Subcutaneous abdominal adipose tissue (tissue), 5 donors: ENCODE results near the gene IRX4.
"Not testable (repeated sequence)": the region's sequence is repeated elsewhere in the genome, so short reads cannot be mapped to it uniquely, and the experiment has no call there.

ENCODE experiments used
- H3K27ac ChIP-seq: one replicate; pipeline ENCODE4 v1.7.0; 2013; ENCODE audit warnings: low read depth, mild to moderate bottlenecking, inconsistent platforms, low read length, moderate library complexity
- H3K27me3 ChIP-seq, 5 donors: one replicate each; pipeline ENCODE4 v1.7.0; 2013; ENCODE audit warnings: low read length in 5 of 5, inconsistent platforms in 1 of 5; ENCODE audit not compliant: control insufficient read depth in 5 of 5, insufficient read depth in 4 of 5
- H3K36me3 ChIP-seq, 5 donors: one replicate each; pipeline ENCODE4 v1.7.0; 2013; ENCODE audit warnings: low read length in 5 of 5; ENCODE audit not compliant: control insufficient read depth in 5 of 5, insufficient read depth in 5 of 5
- H3K4me1 ChIP-seq, 5 donors: one replicate each; pipeline ENCODE4 v1.7.0; 2013; ENCODE audit warnings: low read length in 5 of 5, mild to moderate bottlenecking in 3 of 5, moderate library complexity in 1 of 5; ENCODE audit not compliant: control insufficient read depth in 5 of 5, insufficient read depth in 5 of 5
- H3K4me3 ChIP-seq, 5 donors: one replicate each; pipeline ENCODE4 v1.7.0; 2013; ENCODE audit warnings: low read length in 5 of 5, low read depth in 1 of 5
- H3K9ac ChIP-seq, 5 donors: one replicate each; pipeline ENCODE4 v1.7.0; 2013; ENCODE audit warnings: low read length in 5 of 5, mild to moderate bottlenecking in 4 of 5, moderate library complexity in 3 of 5
- H3K9me3 ChIP-seq, 5 donors: one replicate each; pipeline ENCODE4 v1.7.0; 2013; ENCODE audit warnings: low read length in 5 of 5; ENCODE audit not compliant: control insufficient read depth in 5 of 5
- donor health status: healthy.
- donor health status: healthy.
- donor health status: healthy.
- donor health status: healthy.
- donor health status: healthy.

Gene IRX4

GRCh38 chr5:1873243-1873959 is 9.3 kb downstream of the IRX4 start:
- H3K4me1 ChIP-seq = peaks cover 4 to 11% (median 5%) of the 10 kb centered on the region in 5 donors
- no peak overlapping the region for H3K27ac ChIP-seq
- H3K36me3 ChIP-seq = no peaks in the 10 kb centered on the region
- peaks cover 0 to 7% (median 0%) of the 10 kb centered on the region in 5 donors for H3K9me3 ChIP-seq
- H3K4me3 ChIP-seq = no peak overlapping the region
- peaks cover 49 to 65% (median 55%) of the 10 kb centered on the region in 5 donors for H3K27me3 ChIP-seq
- H3K9ac ChIP-seq = no peak overlapping the region

- Histone ChIP-seq H3K4me3 (no peak overlapping the region), H3K27ac (no peak overlapping the region), H3K27me3 (peaks cover 44 to 63% (median 51%) of the 10 kb centered on the region in 5 donors), H3K36me3 (no peaks in the 10 kb centered on the region), H3K9me3 (peaks cover 0 to 7% (median 0%) of the 10 kb centered on the region in 5 donors), H3K9ac (no peak overlapping the region), H3K4me1 (peaks cover 4 to 11% (median 5%) of the 10 kb centered on the region in 5 donors)
Observed at GRCh38 chr5:1871441-1871840, 11.3 kb downstream of the IRX4 start.

- H3K9me3 ChIP-seq, H3K27ac ChIP-seq, H3K4me3 ChIP-seq, H3K36me3 ChIP-seq, H3K9ac ChIP-seq, H3K4me1 ChIP-seq: not testable (repeated sequence)
- H3K27me3 ChIP-seq = peaks cover 39 to 62% (median 51%) of the 10 kb centered on the region in 5 donors
Observed at GRCh38 chr5:1870435-1871272, 12.1 kb downstream of the IRX4 start.

- H3K27ac ChIP-seq = no peak overlapping the region
- H3K9me3 ChIP-seq = peaks cover 0 to 7% (median 0%) of the 10 kb centered on the region in 5 donors
- H3K9ac ChIP-seq = no peak overlapping the region
- H3K4me3 ChIP-seq = no peak overlapping the region
- H3K27me3 ChIP-seq = peaks cover 42 to 64% (median 52%) of the 10 kb centered on the region in 5 donors
- no peaks in the 10 kb centered on the region for H3K36me3 ChIP-seq
- H3K4me1 ChIP-seq = peaks cover 0 to 4% (median 0%) of the 10 kb centered on the region in 5 donors
Observed at GRCh38 chr5:1868886-1869475, 13.7 kb downstream of the IRX4 start.

GRCh38 chr5:1867815-1868143 is 14.9 kb downstream of the IRX4 start:
- Histone ChIP-seq H3K27ac (no peak overlapping the region), H3K36me3 (no peaks in the 10 kb centered on the region), H3K27me3 (peaks cover 32 to 56% (median 53%) of the 10 kb centered on the region in 5 donors), H3K4me1 (peaks cover 0 to 4% (median 0%) of the 10 kb centered on the region in 5 donors), H3K9ac (no peak overlapping the region), H3K4me3 (no peak overlapping the region), H3K9me3 (peaks cover 0 to 7% (median 0%) of the 10 kb centered on the region in 5 donors)

- Histone ChIP-seq H3K9ac (no peak overlapping the region), H3K36me3 (no peaks in the 10 kb centered on the region), H3K27me3 (peaks cover 27 to 52% (median 48%) of the 10 kb centered on the region in 5 donors), H3K4me3 (no peak overlapping the region), H3K9me3 (peaks cover 0 to 7% (median 0%) of the 10 kb centered on the region in 5 donors), H3K27ac (no peak overlapping the region), H3K4me1 (peaks cover 0 to 4% (median 0%) of the 10 kb centered on the region in 5 donors)
Observed at GRCh38 chr5:1867114-1867814, 15.5 kb downstream of the IRX4 start.

- no peak overlapping the region for H3K27ac ChIP-seq
- H3K27me3 ChIP-seq = peaks cover 27 to 56% (median 47%) of the 10 kb centered on the region in 5 donors
- no peak overlapping the region for H3K4me3 ChIP-seq
Observed at GRCh38 chr5:1865948-1866347, 16.8 kb downstream of the IRX4 start.

GRCh38 chr5:1865486-1865885 is 17.2 kb downstream of the IRX4 start:
- Histone ChIP-seq H3K9me3 (peaks cover 0 to 7% (median 0%) of the 10 kb centered on the region in 5 donors), H3K4me3 (no peak overlapping the region), H3K9ac (no peak overlapping the region), H3K36me3 (no peaks in the 10 kb centered on the region), H3K4me1 (peaks cover 0 to 4% (median 0%) of the 10 kb centered on the region in 5 donors), H3K27ac (no peak overlapping the region), H3K27me3 (peaks cover 27 to 56% (median 47%) of the 10 kb centered on the region in 5 donors)

More at GRCh38 chr5:1865948-1866347, 16.8 kb downstream of the IRX4 start:
- no peaks in the 10 kb centered on the region for H3K36me3 ChIP-seq
- H3K4me1 ChIP-seq = peaks cover 0 to 4% (median 0%) of the 10 kb centered on the region in 5 donors
- H3K9ac ChIP-seq = no peak overlapping the region
- peaks cover 0 to 7% (median 0%) of the 10 kb centered on the region in 5 donors for H3K9me3 ChIP-seq

- Histone ChIP-seq H3K4me1 (peaks cover 0 to 3% (median 0%) of the 10 kb centered on the region in 5 donors), H3K9me3 (peaks cover 0 to 2% (median 0%) of the 10 kb centered on the region in 5 donors), H3K36me3 (no peaks in the 10 kb centered on the region), H3K27me3 (peaks cover 27 to 56% (median 45%) of the 10 kb centered on the region in 5 donors), H3K4me3 (no peak overlapping the region), H3K9ac (no peak overlapping the region), H3K27ac (no peak overlapping the region)
Observed at GRCh38 chr5:1864896-1865440, 17.8 kb downstream of the IRX4 start.
